ENCODE measurements around the gene NT5DC1.
"Not testable (repeated sequence)": the region's sequence is repeated elsewhere in the genome, so short reads cannot be mapped to it uniquely, and the experiment has no call there.

NT5DC1 gene

GRCh38 chr6:116090251-116090650 is 10.4 kb upstream of the NT5DC1 start:
- DNase-seq (ENCODE audit: low spot score) = no peak

- DNase-seq (ENCODE audit: low spot score) = no peak
Measured at GRCh38 chr6:116094041-116094440, 6.6 kb upstream of the NT5DC1 start.

GRCh38 chr6:116096048-116096759 is 4.4 kb upstream of the NT5DC1 start:
- DNase-seq (ENCODE audit: low spot score) = not testable (repeated sequence)

- DNase-seq (ENCODE audit: low spot score) = no peak
Measured at GRCh38 chr6:116096979-116097816, 3.5 kb upstream of the NT5DC1 start.

- DNase-seq (ENCODE audit: low spot score) = no peak
Measured at GRCh38 chr6:116099036-116099435, 1.6 kb upstream of the NT5DC1 start.

GRCh38 chr6:116101302-116101718 is 657 bp downstream of the NT5DC1 start:
- DNase-seq (ENCODE audit: low spot score) = no peak

- no peak for DNase-seq (ENCODE audit: low spot score)
Measured at GRCh38 chr6:116101790-116102189, 1.1 kb downstream of the NT5DC1 start.

- no peak for DNase-seq (ENCODE audit: low spot score)
Measured at GRCh38 chr6:116102873-116103272, 2.2 kb downstream of the NT5DC1 start.

GRCh38 chr6:116104636-116105035 is 4.0 kb downstream of the NT5DC1 start:
- DNase-seq (ENCODE audit: low spot score) = no peak

- no peak for DNase-seq (ENCODE audit: low spot score)
Measured at GRCh38 chr6:116105247-116105646, 4.6 kb downstream of the NT5DC1 start.

GRCh38 chr6:116106146-116106545 is 5.5 kb downstream of the NT5DC1 start:
- no peak for DNase-seq (ENCODE audit: low spot score)

GRCh38 chr6:116108836-116109235 is 8.2 kb downstream of the NT5DC1 start:
- DNase-seq (ENCODE audit: low spot score) = no peak

GRCh38 chr6:116111552-116112528 is 11.2 kb downstream of the NT5DC1 start:
- DNase-seq (ENCODE audit: low spot score) = peak; percentile 20

GRCh38 chr6:116113386-116113785 is 12.7 kb downstream of the NT5DC1 start:
- no peak for DNase-seq (ENCODE audit: low spot score)

- DNase-seq (ENCODE audit: low spot score) = no peak
Measured at GRCh38 chr6:116115781-116116180, 15.1 kb downstream of the NT5DC1 start.

GRCh38 chr6:116118608-116119007 is 18.0 kb downstream of the NT5DC1 start:
- DNase-seq (ENCODE audit: low spot score) = no peak

- no peak for DNase-seq (ENCODE audit: low spot score)
Measured at GRCh38 chr6:116120430-116120829, 19.8 kb downstream of the NT5DC1 start.

GRCh38 chr6:116126032-116126431 is 25.4 kb downstream of the NT5DC1 start, which contains the start of gene COL10A1:
Gene COL10A1, minus strand, starts transcription at chr6:116126132. Its CDS starts 640 bp downstream, at chr6:116125492.
- DNase-seq (ENCODE audit: low spot score) = no peak

GRCh38 chr6:116127771-116128493 is 27.3 kb downstream of the NT5DC1 start:
- DNase-seq (ENCODE audit: low spot score) = no peak

GRCh38 chr6:116133453-116133852 is 32.8 kb downstream of the NT5DC1 start:
- DNase-seq (ENCODE audit: low spot score) = no peak

GRCh38 chr6:116136373-116136772 is 35.7 kb downstream of the NT5DC1 start:
- no peak for DNase-seq (ENCODE audit: low spot score)

All from hematopoietic multipotent progenitor cell treated with erythropoietin and hydrocortisone succinate and interleukin-3 and kit ligand, for 17 days (in vitro differentiated cells).